Neural progenitor cell (in vitro differentiated cells): ENCODE results near the gene FAM83E.

Experiments
- CTCF ChIP-seq: fragments of 200-600 bp; sonication (generic); IDR thresholded peaks from 2 replicates; pipeline ENCODE4 v1.5.1; 2017; ENCODE audit warnings: antibody characterized with exemption, mild to moderate bottlenecking
- EZH2 ChIP-seq: fragments of 200-600 bp; sonication (generic); IDR thresholded peaks from 2 replicates; pipeline ENCODE4 v1.6.1; 2017; ENCODE audit warnings: antibody characterized with exemption, mild to moderate bottlenecking, moderate library complexity
- EZH2phosphoT487 ChIP-seq: fragments of 200-600 bp; sonication (generic); IDR thresholded peaks from 2 replicates; pipeline ENCODE4 v1.6.1; 2017; ENCODE audit warnings: antibody characterized with exemption

DNA sequence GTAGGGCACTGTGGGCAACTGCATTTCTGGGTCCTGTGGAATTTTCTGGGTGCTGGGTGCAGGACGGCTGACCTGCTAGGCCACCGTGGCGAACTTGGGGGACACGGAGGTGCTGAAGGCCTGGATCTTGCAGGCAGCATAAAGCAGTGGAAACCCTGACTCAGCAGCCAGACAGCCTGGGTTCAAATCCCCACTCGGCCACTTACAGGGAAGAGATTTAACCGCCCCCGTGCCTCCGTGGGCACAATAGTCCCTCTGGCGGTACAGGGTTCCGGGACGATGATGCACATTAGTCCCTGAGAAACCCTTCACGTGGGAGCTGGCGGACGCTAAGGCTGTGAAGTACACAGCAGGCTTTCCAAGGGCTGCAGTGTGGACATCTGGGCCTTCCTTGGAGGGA lies 3.0 kb downstream of the FAM83E start:
- no peak for TF ChIP-seq CTCF
- no peak for TF ChIP-seq EZH2
- TF ChIP-seq EZH2phosphoT487 = no peak
